HepG2 (cell line): Measurements from ENCODE around the gene DEGS1. TPM values are rescaled to one million over a fixed set of nuclear protein-coding genes. Genes with fewer than 3 reads are reported as not detected.

Source experiments
- ATAC-seq: fragments of 200-7000 bp; cut with Tn5 transposase; 3 replicates; pipeline ENCODE4 v1.9.1; 2020; ENCODE audit warnings: mild to moderate bottlenecking, moderate library complexity
- BruUV-seq: library from RNA; stranded (reverse); fragments of 400-500 nt; replicated peaks from 2 replicates; lab custom pipeline; 2021; lab: Mats Ljungman, UMichigan
- CTCF ChIA-PET: fragments of 300-600 bp; formaldehyde crosslinking; extraction: SDS; loops from one replicate; lab custom pipeline; 2021; ENCODE audit warnings: low total read pairs, inconsistent platforms, low intra/inter-chr PET ratio; lab: Yijun Ruan, JAX
- POLR2A ChIA-PET: fragments of 350-600 bp; sonication (Branson Sonifier 250); formaldehyde crosslinking; loops from one replicate; lab custom pipeline; 2020; ENCODE audit warnings: antibody characterized with exemption, inconsistent platforms; lab: Yijun Ruan, JAX
- DNase-seq: peaks from one replicate; pipeline ENCODE4 v3.0.0-alpha.2; 2015; ENCODE audit warnings: low spot score
- FAIRE-seq: peaks from 3 replicates; lab custom pipeline; 2011; peaks lifted over from hg19 to GRCh38; lab: Jason Lieb, UNC
- H2AFZ ChIP-seq: one replicate; pipeline ENCODE4 v1.6.1; 2011; ENCODE audit warnings: low read length, inconsistent platforms
- H3K27ac ChIP-seq: fragments of 300-600 bp; 3 replicates; pipeline ENCODE4 v1.8.0; 2011; ENCODE audit warnings: mixed run types, mild to moderate bottlenecking, mixed read lengths, low read length, inconsistent platforms; ENCODE audit not compliant: insufficient read depth; ENCODE audit errors: extremely low read length
- H3K27me3 ChIP-seq, 2 experiments: fragments of 200-600 bp in 1 of 2; 2 replicates in 1 of 2; 3 replicates in 1 of 2; pipeline versions ENCODE4 v1.6.0 to v1.8.0; 2011; ENCODE audit warnings: low read length in 2 of 2, mild to moderate bottlenecking in 2 of 2, moderate library complexity in 2 of 2, inconsistent platforms in 1 of 2; ENCODE audit not compliant: insufficient read depth in 2 of 2, control insufficient read depth in 1 of 2
- H3K36me3 ChIP-seq, 2 experiments: fragments of 200-600 bp in 1 of 2; replicated peaks in 1 of 2; 2 replicates in 1 of 2; 3 replicates in 1 of 2; pipeline versions ENCODE4 v1.5.1 to v1.8.0; 2011; ENCODE audit warnings: low read length in 2 of 2, inconsistent platforms in 1 of 2; ENCODE audit not compliant: insufficient read depth in 2 of 2, control insufficient read depth in 1 of 2
- H3K4me1 ChIP-seq: 2 replicates; pipeline ENCODE4 v1.5.1; 2012; ENCODE audit warnings: low read length, inconsistent platforms; ENCODE audit not compliant: insufficient read depth
- H3K4me2 ChIP-seq: 2 replicates; pipeline ENCODE4 v1.6.0; 2011; ENCODE audit warnings: low read depth, low read length, inconsistent platforms
- H3K4me3 ChIP-seq, 3 experiments: fragments of 200-600 bp in 1 of 3; sonication (generic), shearing (Covaris generic) in 1 of 3; replicated peaks in 1 of 3; 2 replicates each; pipeline ENCODE4 v1.5.1; 2011 to 2016; ENCODE audit warnings: low read length in 3 of 3, inconsistent platforms in 2 of 3, low read depth in 2 of 3, mild to moderate bottlenecking in 2 of 3, control low read depth in 1 of 3, mixed read lengths in 1 of 3; ENCODE audit not compliant: insufficient read depth in 1 of 3
- H3K79me2 ChIP-seq: one replicate; pipeline ENCODE4 v1.6.1; 2011; ENCODE audit warnings: low read length, inconsistent platforms; ENCODE audit not compliant: insufficient read depth
- H3K9ac ChIP-seq: 2 replicates; pipeline ENCODE4 v1.6.0; 2011; ENCODE audit warnings: mild to moderate bottlenecking, low read depth, low read length, inconsistent platforms; ENCODE audit not compliant: insufficient read depth
- H3K9me3 ChIP-seq: 2 replicates; pipeline ENCODE4 v1.5.1; 2012; ENCODE audit warnings: mild to moderate bottlenecking, low read length
- H4K20me1 ChIP-seq: 2 replicates; pipeline ENCODE4 v1.6.0; 2011; ENCODE audit warnings: inconsistent platforms, mild to moderate bottlenecking, low read length, moderate library complexity; ENCODE audit not compliant: insufficient read depth
- CREM ChIP-seq, 2 experiments: sonication (generic) in 1 of 2; formaldehyde crosslinking in 1 of 2; IDR thresholded peaks; 2 replicates each; pipeline versions ENCODE4 v1.4.0 to v1.6.1; 2016 to 2020; ENCODE audit warnings: antibody characterized with exemption in 1 of 2, mild to moderate bottlenecking in 1 of 2, missing genetic modification reagents in 1 of 2
- NFKBIZ ChIP-seq: IDR thresholded peaks from 2 replicates; pipeline ENCODE4 v1.6.1; 2018; ENCODE audit warnings: missing genetic modification reagents, missing compliant biosample characterization
- STAT5B ChIP-seq: sonication (generic); formaldehyde crosslinking; IDR thresholded peaks from 2 replicates; pipeline ENCODE4 v1.4.0; 2020; ENCODE audit warnings: missing genetic modification reagents
- ZNF510 ChIP-seq: sonication (generic); formaldehyde crosslinking; IDR thresholded peaks from 2 replicates; pipeline ENCODE4 v1.4.0; 2020; ENCODE audit warnings: low read depth, mild to moderate bottlenecking, missing genetic modification reagents
- WGBS: methylation state at CpG from one replicate; pipeline ENCODE4 v1.1.6; 2017; ENCODE audit warnings: low lambda C conversion rate; 5-methylcytosine and 5-hydroxymethylcytosine counted together
- in situ Hi-C: cut with HindIII; loops from 2 replicates; pipeline ENCODE4 v1.10.0; 2017; ENCODE audit warnings: low pct_unique_long_range_greater_than_20kb; ENCODE audit not compliant: extremely low pct_ligation_motif_present
- intact Hi-C: fragments of 100-400 bp; cut with micrococcal nuclease; formaldehyde crosslinking; loops from one replicate; pipeline ENCODE4 v1.10.0; 2022; ENCODE audit not compliant: unreplicated experiment
- polyA plus RNA-seq, 8 experiments: library from polyadenylated mRNA; depleted of rRNA in 3 of 8; stranded (reverse) in 7 of 8; unstranded in 1 of 8; fragments of >200 nt; fragmentation: Illumina TruSeq in 4 of 8; extraction: Trizol in 4 of 8; gene quantifications; 2 replicates each; pipeline versions ENCODE4 v1.2.1 to v1.2.3, GENCODE V29; 2011 to 2016; ENCODE audit warnings: low read depth in 4 of 8, missing spikeins in 1 of 8, mixed read lengths in 1 of 8; ENCODE audit not compliant: insufficient read depth in 1 of 8
- total RNA-seq, 5 experiments: library from RNA; depleted of rRNA; stranded (reverse); fragments of >200 nt; fragmentation: Illumina TruSeq; extraction: Trizol; gene quantifications; 2 replicates each; pipeline ENCODE4 v1.2.3, GENCODE V29; 2016; ENCODE audit warnings: low read depth in 1 of 5
- TF ChIP-seq, protein P1 (sequence below): sonication (generic); formaldehyde crosslinking; IDR thresholded peaks from 2 replicates; pipeline ENCODE4 v1.4.0; 2020; ENCODE audit warnings: low read depth, mild to moderate bottlenecking, missing genetic modification reagents
- TF ChIP-seq, protein P2 (sequence below): sonication (generic); formaldehyde crosslinking; IDR thresholded peaks from 2 replicates; pipeline ENCODE4 v1.4.0; 2020; ENCODE audit warnings: missing genetic modification reagents; ENCODE audit errors: not compliant biosample characterization
- TF ChIP-seq, protein P3 (sequence below): fragments of 450-650 bp; IDR thresholded peaks from 2 replicates; pipeline ENCODE4 v1.6.1; 2017

The DEGS1 gene
- total and polyA plus RNA-seq, 2 of the 13 experiments (the other 11 are each of a cell fraction or from before 2014, with no cell fraction given) = 18.1 to 35.9 TPM

DNA sequence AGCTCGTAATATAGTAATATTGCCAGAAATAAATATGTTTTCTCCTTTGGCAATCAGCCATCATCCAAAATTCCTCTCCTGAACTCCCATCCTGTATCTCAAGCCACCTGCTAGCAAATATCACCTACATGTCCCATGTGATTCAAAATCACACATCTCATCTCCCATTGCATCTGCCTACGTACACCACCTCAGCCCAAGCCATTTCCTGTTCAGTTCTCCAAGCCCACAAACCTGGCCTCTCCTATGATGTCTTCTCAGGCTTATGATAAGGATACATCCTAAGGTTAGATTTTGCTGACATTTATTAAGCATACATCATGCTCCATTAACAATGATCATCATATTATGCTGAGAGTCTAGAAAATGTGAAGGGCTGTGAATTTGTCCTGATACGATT lies 31.9 kb upstream of the DEGS1 start:
- Histone ChIP-seq H3K4me2 (no peak overlapping the region), H3K79me2 (no peaks in the 10 kb centered on the region), H4K20me1 (no peaks in the 10 kb centered on the region), H3K9ac (no peak overlapping the region), H3K36me3 (peaks cover 0 to 16% of the 10 kb centered on the region in 2 experiments; a peak in 3 of 5 replicates), H3K9me3 (no peaks in the 10 kb centered on the region), H3K4me1 (no peaks in the 10 kb centered on the region), H3K27me3 (no peaks in the 10 kb centered on the region), H3K27ac (no peak overlapping the region), H2AFZ (no peak overlapping the region), H3K4me3 (no peak overlapping the region)
- FAIRE-seq = no peak
- POLR2A ChIA-PET = no interaction called here
- in situ Hi-C loops = no loop called here
- no peak for ATAC-seq
- 63% methylated on average over 3 of the region's 3 CpGs for WGBS
- BruUV-seq = no TSS peak
- intact Hi-C loops = no loop called here
- DNase-seq = no peak
- CTCF ChIA-PET = no interaction called here
- TF ChIP-seq ZNF510 (CRISPR knock-in tag) (no peak), STAT5B (CRISPR knock-in tag) (no peak), NFKBIZ (CRISPR knock-in tag) (no peak), CREM (IDR thresholded peaks at IDR 0.05) (no peak), CREM (CRISPR knock-in tag; IDR thresholded peaks at IDR 0.05) (no peak)
- TF ChIP-seq, protein P1, sequence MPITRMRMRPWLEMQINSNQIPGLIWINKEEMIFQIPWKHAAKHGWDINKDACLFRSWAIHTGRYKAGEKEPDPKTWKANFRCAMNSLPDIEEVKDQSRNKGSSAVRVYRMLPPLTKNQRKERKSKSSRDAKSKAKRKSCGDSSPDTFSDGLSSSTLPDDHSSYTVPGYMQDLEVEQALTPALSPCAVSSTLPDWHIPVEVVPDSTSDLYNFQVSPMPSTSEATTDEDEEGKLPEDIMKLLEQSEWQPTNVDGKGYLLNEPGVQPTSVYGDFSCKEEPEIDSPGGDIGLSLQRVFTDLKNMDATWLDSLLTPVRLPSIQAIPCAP = no peak
- TF ChIP-seq, protein P2, sequence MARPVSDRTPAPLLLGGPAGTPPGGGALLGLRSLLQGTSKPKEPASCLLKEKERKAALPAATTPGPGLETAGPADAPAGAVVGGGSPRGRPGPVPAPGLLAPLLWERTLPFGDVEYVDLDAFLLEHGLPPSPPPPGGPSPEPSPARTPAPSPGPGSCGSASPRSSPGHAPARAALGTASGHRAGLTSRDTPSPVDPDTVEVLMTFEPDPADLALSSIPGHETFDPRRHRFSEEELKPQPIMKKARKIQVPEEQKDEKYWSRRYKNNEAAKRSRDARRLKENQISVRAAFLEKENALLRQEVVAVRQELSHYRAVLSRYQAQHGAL (CRISPR knock-in tag) = no peak
- TF ChIP-seq, protein P3, sequence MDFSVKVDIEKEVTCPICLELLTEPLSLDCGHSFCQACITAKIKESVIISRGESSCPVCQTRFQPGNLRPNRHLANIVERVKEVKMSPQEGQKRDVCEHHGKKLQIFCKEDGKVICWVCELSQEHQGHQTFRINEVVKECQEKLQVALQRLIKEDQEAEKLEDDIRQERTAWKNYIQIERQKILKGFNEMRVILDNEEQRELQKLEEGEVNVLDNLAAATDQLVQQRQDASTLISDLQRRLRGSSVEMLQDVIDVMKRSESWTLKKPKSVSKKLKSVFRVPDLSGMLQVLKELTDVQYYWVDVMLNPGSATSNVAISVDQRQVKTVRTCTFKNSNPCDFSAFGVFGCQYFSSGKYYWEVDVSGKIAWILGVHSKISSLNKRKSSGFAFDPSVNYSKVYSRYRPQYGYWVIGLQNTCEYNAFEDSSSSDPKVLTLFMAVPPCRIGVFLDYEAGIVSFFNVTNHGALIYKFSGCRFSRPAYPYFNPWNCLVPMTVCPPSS = no peak
